ENCODE data around the gene PLXNA1.

PLXNA1 gene

GRCh38 chr3:126999383-126999782 is 16.5 kb downstream of the PLXNA1 start:
- no peak overlapping the region for H3K27ac ChIP-seq (ENCODE audit: low read depth in 2 of 2, low read length in 2 of 2)
- no peaks in the 10 kb centered on the region for H3K27me3 ChIP-seq (ENCODE audit: control insufficient read depth in 2 of 2, insufficient read depth in 2 of 2, low read length in 2 of 2)
- H3K4me1 ChIP-seq (ENCODE audit: control insufficient read depth in 2 of 2, insufficient read depth in 2 of 2, low read length in 2 of 2) = peaks cover 10 to 20% of the 10 kb centered on the region in 2 donors

GRCh38 chr3:127000119-127000518 is 17.2 kb downstream of the PLXNA1 start:
- no peaks in the 10 kb centered on the region for H3K9me3 ChIP-seq (ENCODE audit: control insufficient read depth in 2 of 2, low read length in 2 of 2)
- H3K27ac ChIP-seq (ENCODE audit: low read depth in 2 of 2, low read length in 2 of 2) = no peak overlapping the region
- no peak overlapping the region for H3K9ac ChIP-seq (ENCODE audit: low read depth in 1 of 2, low read length in 2 of 2)
- no peak overlapping the region for H3K4me3 ChIP-seq (ENCODE audit: low read length in 2 of 2)
- H3K36me3 ChIP-seq (ENCODE audit: control insufficient read depth in 2 of 2, insufficient read depth in 2 of 2, low read length in 2 of 2) = no peaks in the 10 kb centered on the region
- no peaks in the 10 kb centered on the region for H3K27me3 ChIP-seq (ENCODE audit: control insufficient read depth in 2 of 2, insufficient read depth in 2 of 2, low read length in 2 of 2)
- peaks cover 10 to 20% of the 10 kb centered on the region in 2 donors for H3K4me1 ChIP-seq (ENCODE audit: control insufficient read depth in 2 of 2, insufficient read depth in 2 of 2, low read length in 2 of 2)

More at GRCh38 chr3:126999383-126999782, 16.5 kb downstream of the PLXNA1 start:
- no peak overlapping the region for H3K4me3 ChIP-seq (ENCODE audit: low read length in 2 of 2)
- H3K9me3 ChIP-seq (ENCODE audit: control insufficient read depth in 2 of 2, low read length in 2 of 2) = no peaks in the 10 kb centered on the region
- no peak overlapping the region for H3K9ac ChIP-seq (ENCODE audit: low read depth in 1 of 2, low read length in 2 of 2)
- no peaks in the 10 kb centered on the region for H3K36me3 ChIP-seq (ENCODE audit: control insufficient read depth in 2 of 2, insufficient read depth in 2 of 2, low read length in 2 of 2)

GRCh38 chr3:127000761-127001160 is 17.8 kb downstream of the PLXNA1 start:
- Histone ChIP-seq H3K4me1 (ENCODE audit: control insufficient read depth in 2 of 2, insufficient read depth in 2 of 2, low read length in 2 of 2) (peaks cover 10 to 20% of the 10 kb centered on the region in 2 donors), H3K4me3 (ENCODE audit: low read length in 2 of 2) (no peak overlapping the region), H3K27me3 (ENCODE audit: control insufficient read depth in 2 of 2, insufficient read depth in 2 of 2, low read length in 2 of 2) (no peaks in the 10 kb centered on the region), H3K36me3 (ENCODE audit: control insufficient read depth in 2 of 2, insufficient read depth in 2 of 2, low read length in 2 of 2) (no peaks in the 10 kb centered on the region), H3K9ac (ENCODE audit: low read depth in 1 of 2, low read length in 2 of 2) (no peak overlapping the region), H3K9me3 (ENCODE audit: control insufficient read depth in 2 of 2, low read length in 2 of 2) (no peaks in the 10 kb centered on the region), H3K27ac (ENCODE audit: low read depth in 2 of 2, low read length in 2 of 2) (no peak overlapping the region)

GRCh38 chr3:127001486-127002194 is 18.7 kb downstream of the PLXNA1 start:
- H3K36me3 ChIP-seq (ENCODE audit: control insufficient read depth in 2 of 2, insufficient read depth in 2 of 2, low read length in 2 of 2) = no peaks in the 10 kb centered on the region
- no peaks in the 10 kb centered on the region for H3K27me3 ChIP-seq (ENCODE audit: control insufficient read depth in 2 of 2, insufficient read depth in 2 of 2, low read length in 2 of 2)
- H3K9ac ChIP-seq (ENCODE audit: low read depth in 1 of 2, low read length in 2 of 2) = no peak overlapping the region
- peak overlapping the region; percentile 0 to 58 for H3K27ac ChIP-seq (ENCODE audit: low read depth in 2 of 2, low read length in 2 of 2)
- no peaks in the 10 kb centered on the region for H3K9me3 ChIP-seq (ENCODE audit: control insufficient read depth in 2 of 2, low read length in 2 of 2)
- H3K4me1 ChIP-seq (ENCODE audit: control insufficient read depth in 2 of 2, insufficient read depth in 2 of 2, low read length in 2 of 2) = peaks cover 10 to 20% of the 10 kb centered on the region in 2 donors
- no peak overlapping the region for H3K4me3 ChIP-seq (ENCODE audit: low read length in 2 of 2)

GRCh38 chr3:127002195-127003174 is 19.6 kb downstream of the PLXNA1 start:
- Histone ChIP-seq H3K4me1 (ENCODE audit: control insufficient read depth in 2 of 2, insufficient read depth in 2 of 2, low read length in 2 of 2) (peaks cover 10 to 20% of the 10 kb centered on the region in 2 donors), H3K9me3 (ENCODE audit: control insufficient read depth in 2 of 2, low read length in 2 of 2) (no peaks in the 10 kb centered on the region), H3K27ac (ENCODE audit: low read depth in 2 of 2, low read length in 2 of 2) (peak overlapping the region; percentile 58 to 62), H3K4me3 (ENCODE audit: low read length in 2 of 2) (no peak overlapping the region), H3K9ac (ENCODE audit: low read depth in 1 of 2, low read length in 2 of 2) (peak overlapping the region in 1 of 2 donors; percentile 6), H3K27me3 (ENCODE audit: control insufficient read depth in 2 of 2, insufficient read depth in 2 of 2, low read length in 2 of 2) (no peaks in the 10 kb centered on the region), H3K36me3 (ENCODE audit: control insufficient read depth in 2 of 2, insufficient read depth in 2 of 2, low read length in 2 of 2) (no peaks in the 10 kb centered on the region)

GRCh38 chr3:127003175-127003555 is 20.2 kb downstream of the PLXNA1 start:
- Histone ChIP-seq H3K9ac (ENCODE audit: low read depth in 1 of 2, low read length in 2 of 2) (no peak overlapping the region), H3K27me3 (ENCODE audit: control insufficient read depth in 2 of 2, insufficient read depth in 2 of 2, low read length in 2 of 2) (no peaks in the 10 kb centered on the region), H3K36me3 (ENCODE audit: control insufficient read depth in 2 of 2, insufficient read depth in 2 of 2, low read length in 2 of 2) (no peaks in the 10 kb centered on the region), H3K4me3 (ENCODE audit: low read length in 2 of 2) (no peak overlapping the region), H3K4me1 (ENCODE audit: control insufficient read depth in 2 of 2, insufficient read depth in 2 of 2, low read length in 2 of 2) (peaks cover 8 to 19% of the 10 kb centered on the region in 2 donors), H3K9me3 (ENCODE audit: control insufficient read depth in 2 of 2, low read length in 2 of 2) (no peaks in the 10 kb centered on the region), H3K27ac (ENCODE audit: low read depth in 2 of 2, low read length in 2 of 2) (no peak overlapping the region)

GRCh38 chr3:127003601-127004280 is 20.8 kb downstream of the PLXNA1 start:
- H3K4me1 ChIP-seq (ENCODE audit: control insufficient read depth in 2 of 2, insufficient read depth in 2 of 2, low read length in 2 of 2) = peaks cover 5 to 14% of the 10 kb centered on the region in 2 donors

GRCh38 chr3:127004641-127005397 is 21.9 kb downstream of the PLXNA1 start:
- H3K9me3 ChIP-seq (ENCODE audit: control insufficient read depth in 2 of 2, low read length in 2 of 2) = no peaks in the 10 kb centered on the region
- no peaks in the 10 kb centered on the region for H3K27me3 ChIP-seq (ENCODE audit: control insufficient read depth in 2 of 2, insufficient read depth in 2 of 2, low read length in 2 of 2)
- H3K4me3 ChIP-seq (ENCODE audit: low read length in 2 of 2) = no peak overlapping the region
- H3K36me3 ChIP-seq (ENCODE audit: control insufficient read depth in 2 of 2, insufficient read depth in 2 of 2, low read length in 2 of 2) = no peaks in the 10 kb centered on the region
- H3K4me1 ChIP-seq (ENCODE audit: control insufficient read depth in 2 of 2, insufficient read depth in 2 of 2, low read length in 2 of 2) = peaks cover 0 to 8% of the 10 kb centered on the region in 2 donors
- H3K9ac ChIP-seq (ENCODE audit: low read depth in 1 of 2, low read length in 2 of 2) = no peak overlapping the region
- H3K27ac ChIP-seq (ENCODE audit: low read depth in 2 of 2, low read length in 2 of 2) = no peak overlapping the region

More at GRCh38 chr3:127003601-127004280, 20.8 kb downstream of the PLXNA1 start:
- Histone ChIP-seq H3K27me3 (ENCODE audit: control insufficient read depth in 2 of 2, insufficient read depth in 2 of 2, low read length in 2 of 2) (no peaks in the 10 kb centered on the region), H3K36me3 (ENCODE audit: control insufficient read depth in 2 of 2, insufficient read depth in 2 of 2, low read length in 2 of 2) (no peaks in the 10 kb centered on the region), H3K9me3 (ENCODE audit: control insufficient read depth in 2 of 2, low read length in 2 of 2) (no peaks in the 10 kb centered on the region), H3K4me3 (ENCODE audit: low read length in 2 of 2) (no peak overlapping the region), H3K9ac (ENCODE audit: low read depth in 1 of 2, low read length in 2 of 2) (no peak overlapping the region), H3K27ac (ENCODE audit: low read depth in 2 of 2, low read length in 2 of 2) (no peak overlapping the region)

- no peak overlapping the region for H3K4me3 ChIP-seq (ENCODE audit: low read length in 2 of 2)
- peaks cover 0 to 8% of the 10 kb centered on the region in 2 donors for H3K4me1 ChIP-seq (ENCODE audit: control insufficient read depth in 2 of 2, insufficient read depth in 2 of 2, low read length in 2 of 2)
- no peaks in the 10 kb centered on the region for H3K36me3 ChIP-seq (ENCODE audit: control insufficient read depth in 2 of 2, insufficient read depth in 2 of 2, low read length in 2 of 2)
- no peaks in the 10 kb centered on the region for H3K27me3 ChIP-seq (ENCODE audit: control insufficient read depth in 2 of 2, insufficient read depth in 2 of 2, low read length in 2 of 2)
- no peak overlapping the region for H3K9ac ChIP-seq (ENCODE audit: low read depth in 1 of 2, low read length in 2 of 2)
- H3K27ac ChIP-seq (ENCODE audit: low read depth in 2 of 2, low read length in 2 of 2) = no peak overlapping the region
- no peaks in the 10 kb centered on the region for H3K9me3 ChIP-seq (ENCODE audit: control insufficient read depth in 2 of 2, low read length in 2 of 2)
Measured at GRCh38 chr3:127005864-127006500, 23.1 kb downstream of the PLXNA1 start.
